ENCODE measurements around the gene NTRK2. TPM values are rescaled to one million over a fixed set of nuclear protein-coding genes. Genes with fewer than 3 reads are reported as not detected.
"Not testable (repeated sequence)": the region's sequence is repeated elsewhere in the genome, so short reads cannot be mapped to it uniquely, and the experiment has no call there.

NTRK2 gene
- total RNA-seq, 2 experiments from 2014 or later = not detected

DNA sequence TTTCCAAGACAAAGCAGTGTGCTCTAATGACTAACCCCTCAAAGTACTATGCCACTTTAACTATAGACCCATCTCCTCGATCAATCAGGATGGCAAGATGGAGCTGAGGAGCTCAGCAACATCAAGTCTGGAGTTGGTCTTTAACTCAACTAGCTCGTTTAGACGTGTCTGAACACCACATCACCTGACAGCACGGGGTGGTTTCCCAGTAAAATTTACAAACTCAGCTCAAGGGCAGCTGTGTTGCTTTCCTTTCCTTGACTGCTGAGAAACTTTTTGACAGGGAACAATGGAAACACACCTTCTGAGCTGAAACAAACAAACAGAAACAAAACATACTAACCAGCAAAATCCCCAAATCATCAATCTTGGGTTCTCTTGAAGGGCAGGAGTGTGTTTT lies 202.5 kb downstream of the NTRK2 start:
- peaks cover 1% of the 10 kb centered on the region for H3K9me3 Mint-ChIP-seq
- no peaks in the 10 kb centered on the region for H3K36me3 Mint-ChIP-seq
- H3K27ac Mint-ChIP-seq = no peak overlapping the region
- no peaks in the 10 kb centered on the region for H3K27me3 Mint-ChIP-seq
- DNase-seq (no peak), ATAC-seq (ENCODE audit: low read depth) (no peak)
- no peak overlapping the region for H3K4me3 Mint-ChIP-seq
- POLR2A ChIA-PET = no interaction called here
- H3K4me1 Mint-ChIP-seq = peaks cover 4% of the 10 kb centered on the region

DNA sequence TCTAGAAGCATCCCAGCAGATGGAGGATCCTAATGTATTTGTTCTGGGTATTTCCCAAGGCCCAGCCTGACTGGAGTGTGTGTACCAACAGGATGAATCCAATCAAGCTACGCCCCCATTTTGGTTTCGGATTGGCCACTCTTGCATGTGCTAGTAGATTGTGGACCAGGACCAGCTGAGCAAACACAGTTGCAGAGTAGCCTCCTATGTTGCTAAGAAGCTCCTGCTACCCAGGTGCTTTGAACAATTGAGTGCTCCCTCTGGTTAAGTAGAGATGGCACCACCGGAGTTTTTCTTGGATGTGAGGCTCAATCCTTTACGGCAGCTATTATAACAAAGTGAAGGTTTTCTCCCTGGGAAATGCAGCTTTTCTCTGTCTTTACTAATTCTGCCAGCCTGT lies 204.5 kb downstream of the NTRK2 start:
- no peak overlapping the region for H3K4me3 Mint-ChIP-seq
- POLR2A ChIA-PET = no interaction called here
- peaks cover 1% of the 10 kb centered on the region for H3K9me3 Mint-ChIP-seq
- no peak for DNase-seq
- H3K4me1 Mint-ChIP-seq = peaks cover 4% of the 10 kb centered on the region
- no peaks in the 10 kb centered on the region for H3K27me3 Mint-ChIP-seq
- no peak overlapping the region for H3K27ac Mint-ChIP-seq
- H3K36me3 Mint-ChIP-seq = no peaks in the 10 kb centered on the region
- ATAC-seq (ENCODE audit: low read depth) = no peak

GRCh38 chr9:84874596-84874995 lies 205.1 kb downstream of the NTRK2 start:
- no peaks in the 10 kb centered on the region for H3K27me3 Mint-ChIP-seq
- no peak overlapping the region for H3K27ac Mint-ChIP-seq
- ATAC-seq (ENCODE audit: low read depth) = no peak

GRCh38 chr9:84875193-84875592 lies 205.7 kb downstream of the NTRK2 start:
- H3K4me3 Mint-ChIP-seq = no peak overlapping the region
- H3K27ac Mint-ChIP-seq = no peak overlapping the region
- DNase-seq = no peak

More at GRCh38 chr9:84874596-84874995, 205.1 kb downstream of the NTRK2 start:
- no peaks in the 10 kb centered on the region for H3K36me3 Mint-ChIP-seq
- POLR2A ChIA-PET = no interaction called here
- no peak for DNase-seq
- peaks cover 4% of the 10 kb centered on the region for H3K4me1 Mint-ChIP-seq
- H3K4me3 Mint-ChIP-seq = no peak overlapping the region
- H3K9me3 Mint-ChIP-seq = peaks cover 1% of the 10 kb centered on the region

DNA sequence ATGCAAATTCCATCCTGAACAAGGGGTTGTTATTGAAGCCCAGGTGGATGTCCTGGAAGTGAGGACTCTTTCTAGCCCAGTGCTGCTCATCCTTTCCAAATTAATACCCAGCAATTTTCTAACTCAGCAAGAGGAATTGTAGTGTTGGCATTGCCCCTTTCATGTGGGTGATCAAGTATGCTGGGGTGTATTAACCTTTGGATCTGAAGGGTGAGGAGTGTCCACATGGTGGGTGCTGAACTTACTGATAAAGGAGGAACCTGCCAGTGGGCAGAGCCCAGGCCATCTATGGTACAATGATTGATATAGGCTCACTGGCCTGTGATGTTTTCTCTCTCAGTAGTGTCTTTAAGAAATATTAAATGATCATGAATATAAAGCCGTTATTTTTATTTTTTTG lies 210.1 kb downstream of the NTRK2 start:
- ATAC-seq (ENCODE audit: low read depth) = no peak
- POLR2A ChIA-PET = no interaction called here
- H3K27me3 Mint-ChIP-seq = no peaks in the 10 kb centered on the region
- H3K36me3 Mint-ChIP-seq = no peaks in the 10 kb centered on the region
- H3K9me3 Mint-ChIP-seq = no peaks in the 10 kb centered on the region
- H3K4me1 Mint-ChIP-seq = no peaks in the 10 kb centered on the region
- no peak for DNase-seq
- no peak overlapping the region for H3K27ac Mint-ChIP-seq
- no peak overlapping the region for H3K4me3 Mint-ChIP-seq

More at GRCh38 chr9:84875193-84875592, 205.7 kb downstream of the NTRK2 start:
- ATAC-seq (ENCODE audit: low read depth) = no peak
- H3K4me1 Mint-ChIP-seq = peaks cover 4% of the 10 kb centered on the region
- POLR2A ChIA-PET = no interaction called here
- H3K9me3 Mint-ChIP-seq = peaks cover 1% of the 10 kb centered on the region
- H3K36me3 Mint-ChIP-seq = no peaks in the 10 kb centered on the region
- H3K27me3 Mint-ChIP-seq = no peaks in the 10 kb centered on the region

DNA sequence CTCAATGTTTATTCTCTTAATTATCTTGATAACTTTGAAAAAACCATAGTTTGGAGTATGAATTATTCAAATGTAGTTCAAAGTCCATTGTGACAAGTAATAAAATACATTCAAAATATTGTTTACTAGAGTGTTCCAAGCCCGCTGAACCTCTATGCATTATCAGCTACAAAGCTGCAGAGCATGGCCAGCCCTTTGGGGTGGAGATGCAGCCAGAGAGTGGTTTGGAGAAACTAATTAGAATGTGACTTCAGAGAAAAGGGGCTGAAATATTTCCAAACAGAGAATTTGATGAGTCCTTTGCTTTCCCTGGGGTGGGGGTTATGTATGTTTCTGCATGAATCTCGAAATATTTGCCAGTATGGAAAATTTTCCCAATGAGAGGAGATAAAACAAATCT lies 211.3 kb downstream of the NTRK2 start:
- DNase-seq (no peak), ATAC-seq (ENCODE audit: low read depth) (no peak)
- POLR2A ChIA-PET = no interaction called here
- Mint-ChIP-seq H3K4me1 (no peaks in the 10 kb centered on the region), H3K36me3 (no peaks in the 10 kb centered on the region), H3K27ac (no peak overlapping the region), H3K4me3 (no peak overlapping the region), H3K27me3 (no peaks in the 10 kb centered on the region), H3K9me3 (no peaks in the 10 kb centered on the region)

DNA sequence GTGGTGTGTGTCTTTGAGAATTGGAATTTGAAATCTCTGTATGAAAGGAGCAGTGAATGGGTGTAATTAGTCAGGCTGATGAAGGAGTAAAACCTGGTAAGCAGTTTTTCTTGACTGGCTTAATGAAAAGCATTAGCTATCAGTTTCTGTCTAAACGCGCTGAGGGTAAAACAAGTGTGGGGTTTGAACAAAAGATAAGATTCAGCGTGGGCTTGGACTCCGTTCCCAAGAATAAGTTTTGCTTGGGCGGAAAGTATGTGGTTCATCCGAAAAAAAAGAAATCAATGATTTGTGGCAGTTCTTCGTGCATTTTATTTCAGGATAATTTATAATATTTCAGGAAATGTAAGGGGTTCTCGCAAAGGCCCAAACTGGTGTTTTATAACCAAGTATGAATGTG lies 217.3 kb downstream of the NTRK2 start:
- Mint-ChIP-seq H3K4me3 (no peak overlapping the region), H3K27me3 (no peaks in the 10 kb centered on the region), H3K4me1 (no peaks in the 10 kb centered on the region), H3K36me3 (no peaks in the 10 kb centered on the region), H3K9me3 (no peaks in the 10 kb centered on the region), H3K27ac (no peak overlapping the region)
- no peak for ATAC-seq (ENCODE audit: low read depth)
- POLR2A ChIA-PET = no interaction called here
- no peak for DNase-seq

- Mint-ChIP-seq H3K9me3 (no peaks in the 10 kb centered on the region), H3K4me1 (no peaks in the 10 kb centered on the region)
- POLR2A ChIA-PET = no interaction called here
These were observed 222.4 kb downstream of the NTRK2 start for GRCh38 chr9:84891924-84892323.

GRCh38 chr9:84893419-84894128 lies 224.0 kb downstream of the NTRK2 start:
- Mint-ChIP-seq H3K4me3 (no peak overlapping the region), H3K36me3 (no peaks in the 10 kb centered on the region), H3K4me1 (no peaks in the 10 kb centered on the region), H3K27me3 (no peaks in the 10 kb centered on the region), H3K27ac (no peak overlapping the region), H3K9me3 (no peaks in the 10 kb centered on the region)
- no peak for ATAC-seq (ENCODE audit: low read depth)
- POLR2A ChIA-PET = no interaction called here
- DNase-seq = no peak

More at GRCh38 chr9:84891924-84892323, 222.4 kb downstream of the NTRK2 start:
- H3K36me3 Mint-ChIP-seq = no peaks in the 10 kb centered on the region
- DNase-seq = no peak
- ATAC-seq (ENCODE audit: low read depth) = no peak
- no peak overlapping the region for H3K27ac Mint-ChIP-seq
- no peak overlapping the region for H3K4me3 Mint-ChIP-seq
- H3K27me3 Mint-ChIP-seq = no peaks in the 10 kb centered on the region

GRCh38 chr9:84894859-84895258 lies 225.3 kb downstream of the NTRK2 start:
- Mint-ChIP-seq H3K4me1 (no peaks in the 10 kb centered on the region), H3K27me3 (no peaks in the 10 kb centered on the region), H3K36me3 (no peaks in the 10 kb centered on the region), H3K4me3 (no peak overlapping the region), H3K27ac (no peak overlapping the region), H3K9me3 (no peaks in the 10 kb centered on the region)
- POLR2A ChIA-PET = no interaction called here
- DNase-seq (no peak), ATAC-seq (ENCODE audit: low read depth) (no peak)

DNA sequence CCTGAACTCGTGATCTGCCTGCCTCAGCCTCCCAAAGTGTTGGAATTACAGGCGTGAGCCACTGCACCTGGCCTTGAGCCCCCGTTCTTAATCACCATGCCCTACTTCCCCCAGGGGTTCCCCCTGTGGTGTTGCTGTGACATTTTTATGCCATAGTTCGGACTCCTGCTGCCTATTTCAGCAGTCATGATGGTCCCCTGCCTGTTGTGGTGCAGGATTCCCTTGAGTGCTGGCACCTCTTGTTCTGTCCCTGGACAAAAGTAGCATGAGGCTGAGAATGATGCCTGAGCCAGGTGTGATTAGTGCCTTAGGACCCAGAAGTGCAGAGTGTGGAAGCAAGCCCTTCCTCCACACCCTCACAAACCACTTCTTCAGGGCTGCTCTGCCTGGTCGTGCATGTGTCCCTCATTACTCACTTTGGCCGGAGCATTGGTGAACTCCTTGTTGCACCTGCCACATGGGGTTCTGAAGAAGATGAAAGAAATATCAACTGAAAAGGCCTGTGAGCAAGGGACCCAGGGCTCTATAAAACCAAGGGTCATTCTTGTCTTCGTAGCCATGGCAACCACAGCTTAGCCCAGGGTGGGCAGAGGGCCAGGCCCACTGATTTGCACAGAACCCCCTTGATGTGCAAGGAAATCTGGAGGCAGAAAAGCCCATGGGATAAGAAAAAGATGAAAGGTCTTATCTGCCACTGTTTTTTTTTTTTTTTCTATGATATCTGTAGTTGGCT lies 228.0 kb downstream of the NTRK2 start:
- no peaks in the 10 kb centered on the region for H3K9me3 Mint-ChIP-seq
- POLR2A ChIA-PET = no interaction called here
- ATAC-seq (ENCODE audit: low read depth) = no peak
- no peaks in the 10 kb centered on the region for H3K36me3 Mint-ChIP-seq
- H3K27ac Mint-ChIP-seq = no peak overlapping the region
- no peaks in the 10 kb centered on the region for H3K27me3 Mint-ChIP-seq
- no peaks in the 10 kb centered on the region for H3K4me1 Mint-ChIP-seq
- DNase-seq = no peak
- no peak overlapping the region for H3K4me3 Mint-ChIP-seq

- no peaks in the 10 kb centered on the region for H3K36me3 Mint-ChIP-seq
- H3K9me3 Mint-ChIP-seq = no peaks in the 10 kb centered on the region
- POLR2A ChIA-PET = no interaction called here
- no peak for ATAC-seq (ENCODE audit: low read depth)
- no peak for DNase-seq
- no peaks in the 10 kb centered on the region for H3K27me3 Mint-ChIP-seq
- no peak overlapping the region for H3K27ac Mint-ChIP-seq
- no peak overlapping the region for H3K4me3 Mint-ChIP-seq
- no peaks in the 10 kb centered on the region for H3K4me1 Mint-ChIP-seq
These were observed 228.7 kb downstream of the NTRK2 start for GRCh38 chr9:84898188-84898587.

DNA sequence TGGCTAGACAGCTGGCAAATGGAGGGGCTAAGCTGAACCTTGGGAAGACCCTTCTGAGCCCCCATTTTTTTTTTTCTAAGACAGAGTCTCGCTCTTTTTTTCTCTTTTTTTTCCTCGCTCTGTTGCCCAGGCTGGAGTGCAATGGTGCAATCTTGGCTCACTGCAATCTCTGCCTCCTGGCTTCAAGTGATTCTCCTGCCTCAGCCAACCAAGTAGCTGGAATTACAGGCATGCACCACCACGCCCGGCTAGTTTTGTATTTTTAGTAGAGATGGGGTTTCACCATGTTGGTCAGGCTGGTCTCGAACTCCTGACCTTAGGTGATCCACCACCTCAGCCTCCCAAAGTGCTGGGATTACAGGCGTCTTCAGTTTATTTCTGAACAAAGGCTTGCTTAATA lies 229.1 kb downstream of the NTRK2 start:
- H3K4me3 Mint-ChIP-seq; H3K9me3 Mint-ChIP-seq; H3K36me3 Mint-ChIP-seq; H3K4me1 Mint-ChIP-seq; DNase-seq; H3K27me3 Mint-ChIP-seq; ATAC-seq (ENCODE audit: low read depth); POLR2A ChIA-PET; H3K27ac Mint-ChIP-seq: not testable (repeated sequence)

GRCh38 chr9:84899326-84899725 lies 229.8 kb downstream of the NTRK2 start:
- no peaks in the 10 kb centered on the region for H3K9me3 Mint-ChIP-seq
- H3K4me3 Mint-ChIP-seq = no peak overlapping the region
- POLR2A ChIA-PET = no interaction called here
- H3K27ac Mint-ChIP-seq = no peak overlapping the region
- H3K36me3 Mint-ChIP-seq = no peaks in the 10 kb centered on the region
- no peak for ATAC-seq (ENCODE audit: low read depth)
- DNase-seq = no peak
- peaks cover 2% of the 10 kb centered on the region for H3K27me3 Mint-ChIP-seq
- H3K4me1 Mint-ChIP-seq = no peaks in the 10 kb centered on the region
